CD4-positive, alpha-beta T cell treated with Interleukin-17A for 1 hour (primary cell): Measurements from ENCODE around the gene NKAPL.

Source experiments
- DNase-seq: peaks from one replicate; pipeline ENCODE4 v3.0.0-alpha.2; 2020

NKAPL gene

DNA sequence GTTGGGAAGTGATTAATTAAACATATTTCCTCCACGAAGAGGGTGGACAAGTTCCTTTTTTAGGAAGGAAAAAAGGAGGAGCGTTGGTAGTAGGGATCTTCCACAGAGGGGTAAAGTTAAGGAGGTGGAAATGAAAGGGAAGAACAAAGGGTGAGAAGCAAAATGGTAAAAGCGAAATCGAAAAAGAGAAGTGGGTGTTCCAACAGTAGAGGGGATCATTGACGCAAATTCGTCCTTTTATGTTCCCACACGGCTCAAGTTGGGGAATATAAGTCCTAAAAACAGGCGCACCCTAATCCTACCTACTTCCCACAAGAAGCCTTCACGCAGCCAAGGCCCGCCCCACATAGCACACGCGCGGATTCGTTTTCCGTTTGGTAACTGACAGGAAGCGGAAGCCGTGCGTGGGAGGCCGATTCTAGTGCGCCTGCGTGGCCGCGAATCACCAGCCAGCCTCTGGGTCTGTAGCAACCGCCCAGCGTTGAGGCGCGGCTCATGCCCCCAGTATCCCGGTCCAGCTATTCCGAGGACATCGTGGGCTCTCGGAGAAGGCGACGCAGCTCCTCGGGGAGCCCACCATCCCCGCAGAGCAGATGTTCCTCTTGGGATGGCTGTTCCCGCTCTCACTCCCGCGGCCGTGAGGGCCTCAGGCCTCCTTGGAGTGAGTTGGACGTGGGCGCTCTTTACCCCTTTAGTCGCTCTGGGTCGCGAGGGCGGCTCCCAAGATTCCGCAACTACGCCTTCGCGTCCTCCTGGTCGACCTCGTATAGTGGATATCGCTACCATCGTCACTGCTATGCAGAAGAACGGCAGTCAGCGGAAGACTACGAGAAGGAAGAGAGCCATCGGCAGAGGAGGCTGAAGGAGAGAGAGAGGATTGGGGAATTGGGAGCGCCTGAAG, at the start of gene NKAPL:
Gene NKAPL (plus strand): TSS at position 421 of the 901 bp plus-strand sequence. CDS start 75 bp downstream, at position 496.
- peak; percentile 58 for DNase-seq

GRCh38 chr6:28209753-28210535, 49.2 kb upstream of the NKAPL start:
- DNase-seq: no peak

DNA sequence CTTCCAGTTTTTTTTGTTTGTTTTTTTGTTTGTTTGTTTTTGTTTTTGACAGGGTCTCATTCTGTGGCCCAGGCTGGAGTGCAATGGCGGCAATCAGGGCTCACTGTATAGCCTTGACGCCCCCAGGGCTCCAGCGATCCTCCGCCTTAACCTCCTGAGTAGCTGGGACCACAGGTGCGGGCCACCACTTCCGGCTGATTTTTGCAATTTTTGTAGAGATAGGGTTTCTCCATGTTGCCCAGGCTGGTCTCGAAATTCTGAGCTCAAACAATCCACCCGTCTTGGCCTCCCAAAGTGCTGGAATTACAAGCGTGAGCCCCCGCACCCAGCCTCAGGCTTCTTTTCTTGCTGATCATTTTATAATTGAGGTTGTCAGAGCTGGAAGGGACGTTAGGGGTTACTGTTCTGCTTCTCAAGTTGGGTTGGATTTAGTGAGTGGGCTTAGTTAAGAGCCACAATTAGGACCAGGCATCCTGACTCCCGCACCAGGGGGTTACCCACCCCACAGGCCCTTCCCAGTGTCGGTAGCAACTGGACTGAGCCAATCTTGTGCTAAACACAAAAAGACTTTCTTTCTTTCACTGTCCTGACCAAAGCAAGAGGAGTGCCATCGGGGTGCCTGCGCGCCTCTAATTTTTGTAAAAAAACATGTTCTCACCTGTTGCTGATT, 47.1 kb upstream of the NKAPL start:
- DNase-seq: no peak

- DNase-seq: peak; percentile 20
Observed at GRCh38 chr6:28212510-28213212, 46.4 kb upstream of the NKAPL start.

DNA sequence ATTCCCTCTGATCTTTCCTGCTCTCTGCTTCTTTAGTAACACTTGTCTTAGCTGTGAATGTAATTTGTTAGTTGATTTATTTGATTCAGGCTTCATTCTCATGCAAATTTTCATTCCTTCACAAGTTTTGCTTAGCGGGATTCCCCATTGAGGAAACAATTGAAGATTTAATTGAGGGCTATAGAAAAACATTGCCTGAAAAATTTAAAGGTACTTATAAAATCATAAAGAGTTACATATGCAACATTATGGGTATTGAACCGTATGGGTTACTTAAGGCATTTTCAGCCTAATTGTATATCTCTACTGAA, 45.9 kb upstream of the NKAPL start:
- DNase-seq: no peak

DNA sequence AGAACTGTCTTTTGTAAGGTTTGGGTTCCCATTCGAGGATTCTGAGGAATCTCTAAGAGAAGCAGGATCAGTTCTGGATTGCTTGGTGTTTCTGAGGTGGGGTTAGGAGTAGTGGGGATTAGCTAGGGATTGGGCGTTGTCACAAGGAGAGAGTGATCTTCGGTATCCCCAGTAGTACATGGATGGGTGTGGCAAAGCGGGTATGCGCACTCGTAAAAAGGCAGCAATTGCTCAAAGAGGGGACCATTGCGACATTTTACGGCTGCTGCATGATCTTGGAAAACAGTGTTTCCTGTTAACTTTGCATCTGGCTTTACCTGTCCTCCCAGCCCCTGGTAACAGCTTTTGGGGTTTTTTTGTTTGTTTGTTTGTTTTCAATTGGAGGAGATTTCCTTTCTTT, 43.7 kb upstream of the NKAPL start:
- DNase-seq: no peak

GRCh38 chr6:28217890-28218289, 41.2 kb upstream of the NKAPL start:
- DNase-seq: no peak

DNA sequence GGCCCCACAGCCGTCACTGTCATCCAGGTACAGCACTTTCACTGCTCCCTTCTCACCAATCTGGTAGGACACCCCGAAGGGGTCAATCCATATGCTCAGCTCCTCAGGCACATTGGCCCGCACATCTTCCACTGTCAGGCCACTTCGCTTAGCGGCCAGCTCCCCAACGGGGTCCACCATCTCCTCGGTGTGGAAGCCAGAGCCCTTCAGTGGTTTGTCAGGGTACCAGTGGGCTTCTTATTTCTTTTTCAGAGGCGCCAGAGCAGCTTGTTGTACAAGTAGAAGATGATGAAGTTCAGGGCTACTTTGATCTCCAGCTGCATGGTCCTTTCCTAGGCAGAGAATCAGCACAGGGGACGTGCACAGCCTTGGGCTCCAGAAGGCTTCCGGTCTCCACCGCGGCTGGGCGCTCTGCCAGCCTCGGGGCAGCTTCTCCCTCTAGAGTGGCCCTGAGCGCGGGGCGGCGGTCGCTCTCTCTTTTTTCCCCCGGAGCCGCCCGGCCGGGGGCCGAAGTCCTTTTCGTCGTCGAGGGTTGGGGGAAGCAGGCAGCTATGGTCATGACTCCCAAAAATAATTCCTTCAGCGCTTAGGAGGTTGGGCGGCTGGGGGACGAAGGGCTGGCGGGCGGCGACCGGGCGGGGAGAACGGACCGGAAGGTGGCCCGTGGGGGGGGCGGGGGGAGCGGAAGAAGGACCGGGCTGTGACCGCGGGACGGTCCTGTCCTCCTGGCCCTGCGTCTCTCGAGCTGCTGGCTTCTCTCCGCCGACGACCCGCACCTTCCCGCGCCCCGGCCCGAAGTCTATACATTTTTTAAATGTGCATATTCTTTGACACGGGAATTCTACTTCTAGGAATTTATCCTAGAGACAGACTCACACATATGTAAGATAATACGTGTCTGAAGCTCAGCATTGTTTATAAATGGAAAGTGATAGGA, 40.5 kb upstream of the NKAPL start:
- peak; percentile 29 for DNase-seq

- DNase-seq: no peak
Observed at GRCh38 chr6:28220257-28221133, 38.6 kb upstream of the NKAPL start.

- DNase-seq: no peak
Observed at GRCh38 chr6:28224131-28225055, 34.7 kb upstream of the NKAPL start.

DNA sequence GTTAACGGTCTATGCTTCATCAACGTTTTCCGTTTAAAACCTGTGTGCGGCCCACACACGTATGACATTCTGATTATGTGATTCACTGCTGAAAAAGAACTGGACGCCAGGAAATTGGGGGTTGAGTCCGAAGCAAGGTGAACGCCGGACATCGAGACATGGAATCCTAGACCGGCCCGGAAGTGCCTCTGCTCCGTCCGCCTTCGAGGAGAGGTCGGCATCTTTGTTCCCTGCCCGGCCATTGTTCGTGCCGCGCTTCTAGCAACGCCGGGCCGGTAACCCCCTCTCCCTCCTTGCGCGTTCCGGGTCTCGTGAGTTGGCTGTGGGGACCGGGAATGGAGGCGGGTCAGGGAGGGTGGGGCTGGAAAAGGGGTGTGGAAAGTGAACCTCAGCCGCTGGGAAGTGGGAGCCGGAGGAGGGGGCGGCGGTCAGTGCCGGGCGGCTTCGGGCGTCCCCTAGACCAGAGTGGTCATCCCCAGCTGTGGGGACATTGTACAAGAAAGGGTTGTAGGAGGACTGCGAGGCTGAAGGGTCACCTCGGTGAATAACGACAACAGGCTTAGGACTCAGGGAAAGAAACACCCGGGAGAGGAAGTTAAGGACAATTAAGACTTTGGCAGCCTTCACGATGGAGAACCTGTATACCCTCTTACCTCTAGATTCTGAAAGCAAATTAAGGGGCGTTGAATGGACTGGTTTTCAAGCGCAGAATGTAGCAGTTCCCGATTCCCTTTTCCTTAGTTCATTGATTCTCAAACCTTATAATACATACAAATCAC, 33.9 kb upstream of the NKAPL start, which contains the start of gene ZSCAN9:
Gene ZSCAN9 (plus strand): TSS at position 220 of the 779 bp plus-strand sequence. CDS start 1,810 bp downstream, outside the sequence.
- DNase-seq: peak; percentile 60

GRCh38 chr6:28226460-28226859, 32.6 kb upstream of the NKAPL start:
- no peak for DNase-seq

- DNase-seq: no peak
Observed at GRCh38 chr6:28232785-28233184, 26.3 kb upstream of the NKAPL start.

- DNase-seq: no peak
Observed at GRCh38 chr6:28235912-28236452, 23.1 kb upstream of the NKAPL start.

- no peak for DNase-seq
Observed at GRCh38 chr6:28239636-28240035, 19.5 kb upstream of the NKAPL start.

- no peak for DNase-seq
Observed at GRCh38 chr6:28240471-28240870, 18.6 kb upstream of the NKAPL start.

- DNase-seq: no peak
Observed at GRCh38 chr6:28243946-28244345, 15.2 kb upstream of the NKAPL start.
